Naive thymus-derived CD8-positive, alpha-beta T cell (primary cell): ENCODE results near the gene PLCXD3. TPM values are rescaled to one million over a fixed set of nuclear protein-coding genes. Genes with fewer than 3 reads are reported as not detected.
"Not testable (repeated sequence)": the region's sequence is repeated elsewhere in the genome, so short reads cannot be mapped to it uniquely, and the experiment has no call there.

Source experiments
- ATAC-seq, 2 donors: fragments of 150-1000 bp; cut with Tn5 transposase in 1 of 2; sonication (Bioruptor Pico), chemical (Tn5 transposase) in 1 of 2; 1 replicate in 1 of 2; 2 replicates in 1 of 2; pipeline ENCODE4 v1.10.0; 2021; ENCODE audit warnings: mild to moderate bottlenecking in 2 of 2, moderate library complexity in 2 of 2
- POLR2A ChIA-PET: fragments of 350-600 bp; sonication (Branson Sonifier 250); formaldehyde crosslinking; loops from one replicate; lab custom pipeline; 2021; ENCODE audit warnings: antibody characterized with exemption; lab: Charles Lee
- DNase-seq, 10 donors: peaks; one replicate each; pipeline versions ENCODE4 v3.0.0 to v3.0.0-alpha.2; 2020 to 2022
- H3K27ac Mint-ChIP-seq, 10 donors: one replicate each; pipeline ENCODE4 v1.8.0; 2020 to 2022; ENCODE audit warnings: mild to moderate bottlenecking in 10 of 10, mixed read lengths in 10 of 10, moderate library complexity in 4 of 10, inconsistent platforms in 1 of 10
- H3K27me3 Mint-ChIP-seq, 5 donors: one replicate each; pipeline ENCODE4 v1.8.0; 2021 to 2022; ENCODE audit warnings: mixed read lengths in 5 of 5
- H3K36me3 Mint-ChIP-seq, 3 donors: one replicate each; pipeline ENCODE4 v1.8.0; 2020 to 2022; ENCODE audit warnings: mixed read lengths in 3 of 3, mild to moderate bottlenecking in 2 of 3, inconsistent platforms in 1 of 3
- H3K4me1 Mint-ChIP-seq, 4 donors: one replicate each; pipeline ENCODE4 v1.8.0; 2021 to 2022; ENCODE audit warnings: mixed read lengths in 4 of 4
- H3K4me3 Mint-ChIP-seq, 10 donors: one replicate each; pipeline ENCODE4 v1.8.0; 2020 to 2022; ENCODE audit warnings: mild to moderate bottlenecking in 10 of 10, mixed read lengths in 10 of 10, moderate library complexity in 6 of 10, inconsistent platforms in 1 of 10
- H3K9me3 Mint-ChIP-seq, 9 donors: one replicate each; pipeline ENCODE4 v1.8.0; 2020 to 2022; ENCODE audit warnings: mixed read lengths in 9 of 9, mild to moderate bottlenecking in 3 of 9, inconsistent platforms in 1 of 9, moderate library complexity in 1 of 9
- polyA plus RNA-seq, 3 donors: library from polyadenylated mRNA; unstranded; fragments of 300-500 nt; fragmentation: Illumina TruSeq; gene quantifications; one replicate each; pipeline ENCODE4 v1.2.3, GENCODE V29; 2021
- total RNA-seq, 8 experiments: library from RNA in 2 of 8; stranded (reverse) in 2 of 8; gene quantifications; one replicate each; pipeline ENCODE4 v1.2.3 and lab custom pipeline; 2021 to 2026

Gene PLCXD3
- total and polyA plus RNA-seq, 5 experiments from 2014 or later, result not detected

GRCh38 chr5:41519801-41520200, 9.4 kb upstream of the PLCXD3 start:
- Mint-ChIP-seq H3K27ac (no peak overlapping the region), H3K4me1 (no peaks in the 10 kb centered on the region), H3K4me3 (no peak overlapping the region), H3K9me3 (peaks cover 0 to 7% (median 0%) of the 10 kb centered on the region in 9 donors), H3K27me3 (no peaks in the 10 kb centered on the region), H3K36me3 (no peaks in the 10 kb centered on the region)
- ATAC-seq (no peak), DNase-seq (no peak)
- POLR2A ChIA-PET, result no interaction called here

DNA sequence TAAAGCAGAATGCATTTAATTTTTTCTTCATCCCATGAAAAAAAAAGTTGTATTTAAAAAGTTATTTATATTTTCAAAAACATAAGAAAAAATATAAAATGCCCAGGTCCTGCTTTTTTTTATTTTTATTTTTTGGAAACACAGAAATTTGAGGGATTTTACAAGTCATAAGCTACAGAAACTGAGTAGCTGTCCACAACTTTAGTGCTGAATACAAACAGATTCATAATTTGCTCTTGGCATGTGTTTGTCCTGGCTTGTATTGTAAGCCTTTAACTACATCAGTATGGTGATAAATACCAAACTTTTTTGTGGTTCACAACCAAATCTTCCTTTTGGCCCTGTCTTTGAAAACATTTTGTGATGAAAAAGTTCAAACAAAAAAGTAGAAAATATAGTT, 7.5 kb upstream of the PLCXD3 start:
- Mint-ChIP-seq H3K4me1 (no peaks in the 10 kb centered on the region), H3K36me3 (no peaks in the 10 kb centered on the region), H3K9me3 (peaks cover 0 to 8% (median 0%) of the 10 kb centered on the region in 9 donors), H3K27ac (no peak overlapping the region), H3K27me3 (no peaks in the 10 kb centered on the region), H3K4me3 (no peak overlapping the region)
- no peak for ATAC-seq
- POLR2A ChIA-PET, result no interaction called here
- DNase-seq, result no peak

DNA sequence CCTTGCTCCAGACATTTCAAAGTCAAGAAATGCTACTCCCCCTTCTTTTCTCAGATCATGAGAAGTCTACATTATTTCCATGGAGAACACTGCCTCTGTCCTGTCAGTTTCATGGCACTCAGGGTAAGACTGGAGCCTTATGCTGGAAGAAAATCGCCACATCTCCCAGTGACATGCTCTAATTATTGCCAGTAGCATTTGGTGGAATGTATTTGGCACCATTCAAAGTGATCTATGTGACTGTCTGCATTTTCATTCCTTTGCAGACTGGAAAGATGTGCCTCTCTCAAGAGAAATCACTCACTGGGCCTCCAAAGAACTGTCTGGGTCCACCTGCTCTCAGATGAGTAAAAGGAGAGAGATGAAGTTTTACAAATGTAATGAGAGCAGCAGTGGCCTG, 840 bp upstream of the PLCXD3 start:
- peaks cover 12 to 38% (median 29%) of the 10 kb centered on the region in 5 donors for H3K27me3 Mint-ChIP-seq
- no peak for DNase-seq
- peaks cover 0 to 7% (median 2%) of the 10 kb centered on the region in 3 donors for H3K36me3 Mint-ChIP-seq
- H3K27ac Mint-ChIP-seq, result no peak overlapping the region
- POLR2A ChIA-PET, result no interaction called here
- ATAC-seq, result no peak
- H3K4me1 Mint-ChIP-seq, result peaks cover 0 to 6% (median under 1%) of the 10 kb centered on the region in 4 donors
- no peak overlapping the region for H3K4me3 Mint-ChIP-seq
- H3K9me3 Mint-ChIP-seq, result peaks cover 0 to 12% (median 0%) of the 10 kb centered on the region in 9 donors

DNA sequence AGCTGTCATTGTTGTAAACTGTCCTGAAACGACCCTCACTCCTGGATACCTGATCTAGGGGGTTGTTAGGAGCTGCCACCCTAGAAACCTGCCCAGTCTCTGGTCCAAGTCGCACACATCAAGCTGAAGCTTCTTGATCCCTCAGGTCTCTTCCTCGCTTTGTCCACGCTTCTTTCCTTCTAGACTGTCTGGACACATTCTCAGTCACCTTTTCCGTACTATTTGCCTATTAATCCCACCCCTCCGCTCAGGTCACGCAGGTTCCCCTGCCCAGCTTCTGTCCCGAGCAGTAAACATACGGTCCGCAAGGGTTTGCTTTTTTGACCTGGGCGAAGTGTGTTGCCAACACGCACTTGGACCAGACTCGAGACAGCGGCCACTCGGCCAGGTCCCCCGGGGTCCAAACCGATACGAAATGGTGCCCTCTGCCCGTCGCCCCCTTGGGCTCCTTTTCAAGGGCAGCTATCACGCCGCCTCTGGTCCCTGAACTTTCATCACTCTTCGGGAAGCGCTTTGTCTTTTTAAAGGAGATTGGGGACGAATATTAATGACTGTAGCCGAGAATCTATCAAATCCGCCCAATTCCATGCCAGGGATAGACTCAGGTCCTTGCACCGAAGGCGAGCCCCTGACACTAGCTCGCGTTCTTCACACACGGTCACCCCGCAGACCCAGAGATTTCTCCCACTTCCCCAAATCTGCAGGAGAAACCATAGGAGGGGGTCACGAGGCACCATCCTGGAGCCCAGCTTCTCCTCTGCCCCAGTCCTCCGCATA, 814 bp downstream of the PLCXD3 start:
- Mint-ChIP-seq H3K27me3 (peaks cover 12 to 38% (median 29%) of the 10 kb centered on the region in 5 donors), H3K27ac (no peak overlapping the region), H3K36me3 (peaks cover 0 to 7% (median 2%) of the 10 kb centered on the region in 3 donors), H3K9me3 (peaks cover 0 to 7% (median 0%) of the 10 kb centered on the region in 9 donors), H3K4me3 (no peak overlapping the region), H3K4me1 (peaks cover 0 to 6% (median under 1%) of the 10 kb centered on the region in 4 donors)
- POLR2A ChIA-PET, result no interaction called here
- ATAC-seq (no peak), DNase-seq (no peak)

DNA sequence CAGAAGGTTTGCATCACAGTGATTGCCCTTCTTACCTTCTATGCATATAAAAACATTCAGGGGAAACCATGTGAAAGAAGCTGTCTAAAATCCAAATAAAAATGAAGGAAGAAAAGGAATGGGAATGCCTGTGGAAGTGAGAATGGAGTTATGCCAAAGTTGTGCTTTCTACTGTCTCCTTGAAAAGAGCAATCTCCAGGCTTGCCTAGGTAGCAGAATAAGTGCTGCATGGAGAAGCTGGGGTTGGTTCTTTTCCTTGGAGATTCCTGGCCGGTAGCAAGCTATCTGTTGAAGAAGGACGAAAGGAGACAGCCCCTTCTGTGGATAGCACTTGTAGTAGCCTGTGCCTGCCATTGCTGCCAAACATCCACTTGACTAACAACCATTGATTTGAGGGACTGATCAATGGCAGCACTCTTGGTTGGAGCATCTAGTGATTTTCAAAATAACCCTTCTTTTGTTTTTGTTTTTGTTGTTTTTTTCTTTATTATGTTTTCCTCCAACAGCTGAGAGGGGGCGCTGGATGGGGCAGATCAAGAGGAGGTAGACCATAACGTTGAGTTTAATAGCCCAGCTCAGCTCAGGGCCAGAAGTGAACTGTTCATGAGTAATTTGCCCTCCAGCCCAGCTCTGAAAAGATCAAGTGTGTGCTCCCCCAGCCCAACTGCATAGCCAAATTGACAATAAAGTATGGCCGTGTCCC, 1.6 kb downstream of the PLCXD3 start:
- no peak overlapping the region for H3K4me3 Mint-ChIP-seq
- POLR2A ChIA-PET, result no interaction called here
- ATAC-seq, result no peak
- H3K27me3 Mint-ChIP-seq, result peaks cover 12 to 38% (median 29%) of the 10 kb centered on the region in 5 donors
- H3K4me1 Mint-ChIP-seq, result peaks cover 0 to 6% (median under 1%) of the 10 kb centered on the region in 4 donors
- no peak overlapping the region for H3K27ac Mint-ChIP-seq
- peaks cover 0 to 7% (median 0%) of the 10 kb centered on the region in 9 donors for H3K9me3 Mint-ChIP-seq
- no peak for DNase-seq
- peaks cover 0 to 7% (median 2%) of the 10 kb centered on the region in 3 donors for H3K36me3 Mint-ChIP-seq

- H3K4me3 Mint-ChIP-seq, result no peak overlapping the region
- H3K4me1 Mint-ChIP-seq, result peaks cover 0 to 6% (median under 1%) of the 10 kb centered on the region in 4 donors
- DNase-seq (no peak), ATAC-seq (no peak)
- H3K9me3 Mint-ChIP-seq, result peaks cover 0 to 4% (median 0%) of the 10 kb centered on the region in 9 donors
- POLR2A ChIA-PET, result no interaction called here
- H3K27ac Mint-ChIP-seq, result no peak overlapping the region
- peaks cover 0 to 7% (median 2%) of the 10 kb centered on the region in 3 donors for H3K36me3 Mint-ChIP-seq
- peaks cover 12 to 38% (median 29%) of the 10 kb centered on the region in 5 donors for H3K27me3 Mint-ChIP-seq
Observed at GRCh38 chr5:41508186-41508585, 2.2 kb downstream of the PLCXD3 start.

GRCh38 chr5:41507501-41507900, 2.9 kb downstream of the PLCXD3 start:
- Mint-ChIP-seq H3K4me3 (no peak overlapping the region), H3K9me3 (peaks cover 0 to 4% (median 0%) of the 10 kb centered on the region in 9 donors), H3K36me3 (peaks cover 0 to 7% (median 2%) of the 10 kb centered on the region in 3 donors), H3K27me3 (peaks cover 12 to 38% (median 29%) of the 10 kb centered on the region in 5 donors), H3K4me1 (peaks cover 0 to 6% (median under 1%) of the 10 kb centered on the region in 4 donors), H3K27ac (no peak overlapping the region)
- POLR2A ChIA-PET, result no interaction called here
- no peak for ATAC-seq
- DNase-seq, result no peak

DNA sequence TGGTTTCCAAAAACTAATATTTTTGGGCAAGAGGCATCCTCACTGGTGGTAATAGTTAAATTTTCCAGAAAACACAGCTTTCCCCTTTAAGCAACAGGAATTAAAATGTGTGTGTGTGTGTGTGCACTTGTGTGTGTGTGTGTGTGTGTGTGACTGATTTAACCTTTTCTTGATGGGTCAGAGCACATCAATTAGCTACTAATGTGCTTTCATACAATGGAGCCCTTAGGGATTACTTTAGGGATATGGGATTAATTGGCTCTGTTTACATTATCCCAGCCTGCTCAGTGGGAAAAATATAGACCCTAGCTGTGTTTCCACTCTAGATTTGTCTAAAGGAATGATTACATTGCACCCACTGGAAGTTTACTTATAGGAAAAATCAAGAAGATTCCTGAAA, 6.5 kb downstream of the PLCXD3 start:
- POLR2A ChIA-PET, result no interaction called here
- no peaks in the 10 kb centered on the region for H3K4me1 Mint-ChIP-seq
- ATAC-seq (no peak), DNase-seq (no peak)
- H3K4me3 Mint-ChIP-seq, result no peak overlapping the region
- H3K9me3 Mint-ChIP-seq, result peaks cover 0 to 10% (median 0%) of the 10 kb centered on the region in 9 donors
- peaks cover 0 to 5% (median 0%) of the 10 kb centered on the region in 3 donors for H3K36me3 Mint-ChIP-seq
- no peak overlapping the region for H3K27ac Mint-ChIP-seq
- H3K27me3 Mint-ChIP-seq, result peaks cover 2 to 11% (median 7%) of the 10 kb centered on the region in 5 donors

DNA sequence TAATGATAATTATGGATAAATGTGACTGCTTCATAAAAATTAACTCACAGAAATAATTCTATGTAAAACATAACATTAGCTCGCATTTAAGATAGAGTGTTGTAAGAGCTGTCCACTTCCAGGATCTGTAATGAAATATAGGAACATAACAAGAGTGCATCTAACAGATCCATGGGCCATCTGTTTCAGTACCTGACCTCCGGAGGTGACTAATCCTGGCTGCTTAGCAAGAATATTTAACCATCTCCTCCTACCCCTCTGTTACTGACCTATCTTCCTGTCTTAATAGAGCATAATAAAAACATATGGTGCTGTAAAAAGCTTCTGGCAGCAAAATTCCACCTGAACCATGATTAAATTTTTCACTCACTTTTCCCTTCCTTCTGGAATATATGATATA, 7.1 kb downstream of the PLCXD3 start:
- no peak overlapping the region for H3K27ac Mint-ChIP-seq
- POLR2A ChIA-PET, result no interaction called here
- no peaks in the 10 kb centered on the region for H3K4me1 Mint-ChIP-seq
- DNase-seq (no peak), ATAC-seq (no peak)
- H3K36me3 Mint-ChIP-seq, result no peaks in the 10 kb centered on the region
- no peak overlapping the region for H3K4me3 Mint-ChIP-seq
- H3K9me3 Mint-ChIP-seq, result peaks cover 0 to 10% (median 0%) of the 10 kb centered on the region in 9 donors
- peaks cover 0 to 6% (median 3%) of the 10 kb centered on the region in 5 donors for H3K27me3 Mint-ChIP-seq

- H3K4me1 Mint-ChIP-seq, POLR2A ChIA-PET, H3K27me3 Mint-ChIP-seq, H3K4me3 Mint-ChIP-seq, H3K36me3 Mint-ChIP-seq, ATAC-seq, H3K27ac Mint-ChIP-seq, DNase-seq: not testable (repeated sequence)
- H3K9me3 Mint-ChIP-seq, result peaks cover 0 to 24% (median 9%) of the 10 kb centered on the region in 9 donors
Observed at GRCh38 chr5:41493490-41494126, 16.8 kb downstream of the PLCXD3 start.

GRCh38 chr5:41485533-41485932, 24.9 kb downstream of the PLCXD3 start:
- H3K27ac Mint-ChIP-seq, result no peak overlapping the region
- ATAC-seq, result no peak
- H3K27me3 Mint-ChIP-seq, result no peaks in the 10 kb centered on the region
- H3K4me3 Mint-ChIP-seq, result no peak overlapping the region
- H3K9me3 Mint-ChIP-seq, result peaks cover 0 to 11% (median 5%) of the 10 kb centered on the region in 9 donors
- no peaks in the 10 kb centered on the region for H3K4me1 Mint-ChIP-seq
- no peak for DNase-seq
- POLR2A ChIA-PET, result no interaction called here
- H3K36me3 Mint-ChIP-seq, result no peaks in the 10 kb centered on the region

DNA sequence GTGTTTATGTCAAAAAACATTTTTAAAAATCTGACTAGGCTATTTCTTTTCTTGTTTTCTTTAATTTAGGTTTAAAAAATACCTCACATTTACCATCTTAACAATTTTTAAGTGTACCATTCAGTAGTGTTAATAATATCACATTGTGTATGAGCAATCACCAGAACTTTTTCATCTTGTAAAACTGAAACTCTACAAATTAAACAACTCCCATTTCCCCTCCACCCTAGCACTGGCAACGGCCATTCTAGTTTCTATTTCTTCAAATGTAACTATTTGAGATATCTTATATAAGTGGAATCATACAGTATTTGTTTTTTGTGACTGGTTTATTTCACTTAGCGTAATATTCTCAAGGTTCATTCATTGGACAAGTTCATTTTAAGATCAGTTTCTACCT, 27.7 kb downstream of the PLCXD3 start:
- no peak overlapping the region for H3K27ac Mint-ChIP-seq
- H3K36me3 Mint-ChIP-seq, result no peaks in the 10 kb centered on the region
- no peak for ATAC-seq
- H3K9me3 Mint-ChIP-seq, result peaks cover 0 to 11% (median 5%) of the 10 kb centered on the region in 9 donors
- POLR2A ChIA-PET, result no interaction called here
- no peaks in the 10 kb centered on the region for H3K4me1 Mint-ChIP-seq
- no peak overlapping the region for H3K4me3 Mint-ChIP-seq
- DNase-seq, result no peak
- H3K27me3 Mint-ChIP-seq, result no peaks in the 10 kb centered on the region

DNA sequence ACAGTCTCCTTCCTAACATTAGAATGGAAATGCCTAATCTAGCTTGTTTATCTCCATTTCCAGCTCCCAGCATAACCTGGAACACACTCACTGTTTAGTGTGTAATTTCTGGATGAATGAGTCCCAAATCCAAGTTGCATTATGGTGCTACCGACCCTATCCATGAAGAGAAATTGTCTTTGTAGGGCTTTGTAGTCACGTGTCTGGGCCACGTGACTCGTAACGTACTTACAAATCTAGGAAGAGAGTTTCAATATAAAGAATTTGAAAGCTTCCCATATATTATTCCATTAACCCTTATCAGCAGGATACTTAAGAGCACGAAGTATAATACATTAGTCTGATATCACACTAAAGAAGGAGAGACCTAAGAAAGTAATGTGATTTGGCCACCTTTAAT, 28.2 kb downstream of the PLCXD3 start:
- ATAC-seq (no peak), DNase-seq (no peak)
- Mint-ChIP-seq H3K4me3 (no peak overlapping the region), H3K27me3 (no peaks in the 10 kb centered on the region), H3K9me3 (peaks cover 0 to 11% (median 3%) of the 10 kb centered on the region in 9 donors), H3K27ac (no peak overlapping the region), H3K4me1 (no peaks in the 10 kb centered on the region), H3K36me3 (no peaks in the 10 kb centered on the region)
- POLR2A ChIA-PET, result no interaction called here
